ENCODE data around the gene TRIM63. TPM values are rescaled to one million over a fixed set of nuclear protein-coding genes. Genes with fewer than 3 reads are reported as not detected.

The TRIM63 gene
- total and polyA plus RNA-seq, 2 of the 13 experiments (the other 11 are each of a cell fraction or from before 2014, with no cell fraction given) = not detected

DNA sequence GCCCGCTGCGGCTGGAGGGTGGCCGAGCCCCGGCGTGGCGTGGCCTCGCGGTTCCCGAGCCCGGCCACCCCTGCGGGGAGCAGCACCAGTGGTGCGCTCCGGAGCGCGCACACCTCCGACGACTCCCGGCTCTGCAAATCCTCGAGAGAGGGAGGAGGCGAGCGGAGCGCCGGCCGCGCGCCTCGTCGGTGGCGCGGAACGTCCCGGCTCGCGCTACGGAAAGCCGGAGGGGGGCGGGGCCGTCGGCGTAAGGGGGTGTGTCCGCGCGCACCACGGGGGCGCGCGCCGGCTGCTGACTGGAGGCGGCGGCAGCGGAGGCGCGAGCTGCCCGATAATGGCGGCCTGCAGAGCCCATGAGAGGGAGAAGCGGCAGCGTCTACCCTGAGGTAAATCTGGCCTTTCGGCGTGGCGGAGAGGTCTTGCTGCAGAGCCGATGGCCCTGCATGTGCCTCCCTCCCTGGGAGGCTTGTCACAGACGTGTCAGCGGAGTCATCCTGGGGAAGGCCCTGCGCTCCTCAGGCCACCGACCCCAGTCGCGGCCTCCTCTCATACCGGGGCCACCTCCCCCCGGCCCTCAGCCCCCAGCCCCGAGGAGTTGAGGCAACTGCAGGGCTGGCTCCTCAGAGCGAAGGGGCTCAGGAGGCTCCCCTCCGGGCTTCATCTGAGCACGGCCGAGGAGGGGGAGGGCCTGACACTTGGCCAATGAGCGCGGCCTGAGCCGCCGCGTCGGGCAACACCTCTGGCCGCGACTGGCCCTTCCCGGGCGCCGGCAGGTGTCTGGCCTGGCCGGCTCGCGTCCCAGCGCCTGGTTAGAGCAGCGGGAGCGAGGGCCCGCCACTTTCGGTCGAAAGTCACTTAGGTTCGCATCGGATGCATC is 44.3 kb upstream of the TRIM63 start, which contains the start of gene PDIK1L (continued):
- TF ChIP-seq, protein P1, sequence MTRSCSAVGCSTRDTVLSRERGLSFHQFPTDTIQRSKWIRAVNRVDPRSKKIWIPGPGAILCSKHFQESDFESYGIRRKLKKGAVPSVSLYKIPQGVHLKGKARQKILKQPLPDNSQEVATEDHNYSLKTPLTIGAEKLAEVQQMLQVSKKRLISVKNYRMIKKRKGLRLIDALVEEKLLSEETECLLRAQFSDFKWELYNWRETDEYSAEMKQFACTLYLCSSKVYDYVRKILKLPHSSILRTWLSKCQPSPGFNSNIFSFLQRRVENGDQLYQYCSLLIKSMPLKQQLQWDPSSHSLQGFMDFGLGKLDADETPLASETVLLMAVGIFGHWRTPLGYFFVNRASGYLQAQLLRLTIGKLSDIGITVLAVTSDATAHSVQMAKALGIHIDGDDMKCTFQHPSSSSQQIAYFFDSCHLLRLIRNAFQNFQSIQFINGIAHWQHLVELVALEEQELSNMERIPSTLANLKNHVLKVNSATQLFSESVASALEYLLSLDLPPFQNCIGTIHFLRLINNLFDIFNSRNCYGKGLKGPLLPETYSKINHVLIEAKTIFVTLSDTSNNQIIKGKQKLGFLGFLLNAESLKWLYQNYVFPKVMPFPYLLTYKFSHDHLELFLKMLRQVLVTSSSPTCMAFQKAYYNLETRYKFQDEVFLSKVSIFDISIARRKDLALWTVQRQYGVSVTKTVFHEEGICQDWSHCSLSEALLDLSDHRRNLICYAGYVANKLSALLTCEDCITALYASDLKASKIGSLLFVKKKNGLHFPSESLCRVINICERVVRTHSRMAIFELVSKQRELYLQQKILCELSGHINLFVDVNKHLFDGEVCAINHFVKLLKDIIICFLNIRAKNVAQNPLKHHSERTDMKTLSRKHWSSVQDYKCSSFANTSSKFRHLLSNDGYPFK (CRISPR knock-in tag; IDR thresholded peaks at IDR 0.05; ENCODE audit: borderline replicate concordance) = peak; percentile 86
- TF ChIP-seq CREB1 (IDR thresholded peaks at IDR 0.05) (peak; percentile 30; the same call in 1 of the 2 replicates), CREB1 (CRISPR knock-in tag; IDR thresholded peaks at IDR 0.05) (peak; percentile 75), ZNF605 (CRISPR knock-in tag; IDR thresholded peaks at IDR 0.05) (peak; percentile 89), TBL1XR1 (IDR thresholded peaks at IDR 0.05; ENCODE audit: borderline replicate concordance, low read length, partially characterized antibody) (no peak), KLF12 (CRISPR knock-in tag; IDR thresholded peaks at IDR 0.05; ENCODE audit: borderline replicate concordance) (peak; percentile 58; the same call in 1 of the 2 replicates), SMAD1 (CRISPR knock-in tag; IDR thresholded peaks at IDR 0.05; ENCODE audit: borderline replicate concordance, low read depth) (0 out of 2 replicates have a peak, but pooled peaks have one; percentile 61), ARID4A (CRISPR knock-in tag; IDR thresholded peaks at IDR 0.05; ENCODE audit: borderline replicate concordance) (peak; percentile 84), TFDP2 (CRISPR knock-in tag; IDR thresholded peaks at IDR 0.05) (no peak; the same call in none of the 2 replicates), RCOR2 (CRISPR knock-in tag; IDR thresholded peaks at IDR 0.05) (no peak), ZBTB25 (CRISPR knock-in tag; IDR thresholded peaks at IDR 0.05) (0 out of 2 replicates have a peak, but pooled peaks have one; percentile 13), BCL6 (CRISPR knock-in tag; IDR thresholded peaks at IDR 0.05) (peak; percentile 82), GATAD1 (CRISPR knock-in tag; IDR thresholded peaks at IDR 0.05) (peak; percentile 53), POLR2G (IDR thresholded peaks at IDR 0.05; ENCODE audit: low read depth, low read length) (peak; percentile 53; the same call in 1 of the 2 replicates), TCF7 (IDR thresholded peaks at IDR 0.05; ENCODE audit: low read depth) (no peak), ZNF558 (CRISPR knock-in tag; IDR thresholded peaks at IDR 0.05; ENCODE audit: borderline replicate concordance) (no peak)
- TF ChIP-seq, protein P2, sequence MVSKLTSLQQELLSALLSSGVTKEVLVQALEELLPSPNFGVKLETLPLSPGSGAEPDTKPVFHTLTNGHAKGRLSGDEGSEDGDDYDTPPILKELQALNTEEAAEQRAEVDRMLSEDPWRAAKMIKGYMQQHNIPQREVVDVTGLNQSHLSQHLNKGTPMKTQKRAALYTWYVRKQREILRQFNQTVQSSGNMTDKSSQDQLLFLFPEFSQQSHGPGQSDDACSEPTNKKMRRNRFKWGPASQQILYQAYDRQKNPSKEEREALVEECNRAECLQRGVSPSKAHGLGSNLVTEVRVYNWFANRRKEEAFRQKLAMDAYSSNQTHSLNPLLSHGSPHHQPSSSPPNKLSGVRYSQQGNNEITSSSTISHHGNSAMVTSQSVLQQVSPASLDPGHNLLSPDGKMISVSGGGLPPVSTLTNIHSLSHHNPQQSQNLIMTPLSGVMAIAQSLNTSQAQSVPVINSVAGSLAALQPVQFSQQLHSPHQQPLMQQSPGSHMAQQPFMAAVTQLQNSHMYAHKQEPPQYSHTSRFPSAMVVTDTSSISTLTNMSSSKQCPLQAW (CRISPR knock-in tag; IDR thresholded peaks at IDR 0.05) = no peak
